SK-N-SH (cell line): ENCODE data around the gene WRNIP1.

Source experiments
- IRF3 ChIP-seq: fragments of 150-350 bp; IDR thresholded peaks from 2 replicates; pipeline ENCODE4 v1.6.1; 2016; ENCODE audit warnings: mild to moderate bottlenecking, low read depth, low read length
- NFIC ChIP-seq: IDR thresholded peaks from 2 replicates; pipeline ENCODE4 v1.4.0; 2012; ENCODE audit warnings: borderline replicate concordance
- POLR2AphosphoS5 ChIP-seq: IDR thresholded peaks from 2 replicates; pipeline ENCODE4 v1.6.1; 2012; ENCODE audit warnings: low read depth, low read length
- TF ChIP-seq, protein P1 (sequence below): fragments of 200-600 bp; sonication (generic); IDR thresholded peaks from 2 replicates; pipeline ENCODE4 v1.6.1; 2017; ENCODE audit warnings: antibody characterized with exemption, mild to moderate bottlenecking, moderate library complexity

GRCh38 chr6:2803731-2804429, 38.7 kb downstream of the WRNIP1 start:
- TF ChIP-seq, protein P1, sequence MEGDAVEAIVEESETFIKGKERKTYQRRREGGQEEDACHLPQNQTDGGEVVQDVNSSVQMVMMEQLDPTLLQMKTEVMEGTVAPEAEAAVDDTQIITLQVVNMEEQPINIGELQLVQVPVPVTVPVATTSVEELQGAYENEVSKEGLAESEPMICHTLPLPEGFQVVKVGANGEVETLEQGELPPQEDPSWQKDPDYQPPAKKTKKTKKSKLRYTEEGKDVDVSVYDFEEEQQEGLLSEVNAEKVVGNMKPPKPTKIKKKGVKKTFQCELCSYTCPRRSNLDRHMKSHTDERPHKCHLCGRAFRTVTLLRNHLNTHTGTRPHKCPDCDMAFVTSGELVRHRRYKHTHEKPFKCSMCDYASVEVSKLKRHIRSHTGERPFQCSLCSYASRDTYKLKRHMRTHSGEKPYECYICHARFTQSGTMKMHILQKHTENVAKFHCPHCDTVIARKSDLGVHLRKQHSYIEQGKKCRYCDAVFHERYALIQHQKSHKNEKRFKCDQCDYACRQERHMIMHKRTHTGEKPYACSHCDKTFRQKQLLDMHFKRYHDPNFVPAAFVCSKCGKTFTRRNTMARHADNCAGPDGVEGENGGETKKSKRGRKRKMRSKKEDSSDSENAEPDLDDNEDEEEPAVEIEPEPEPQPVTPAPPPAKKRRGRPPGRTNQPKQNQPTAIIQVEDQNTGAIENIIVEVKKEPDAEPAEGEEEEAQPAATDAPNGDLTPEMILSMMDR = no peak
- TF ChIP-seq NFIC = no peak
- no peak for TF ChIP-seq POLR2AphosphoS5
- no peak for TF ChIP-seq IRF3
